Prostate gland (tissue), 2 donors: ENCODE results near the gene DUSP2. TPM values are rescaled to one million over a fixed set of nuclear protein-coding genes. Genes with fewer than 3 reads are reported as not detected.

ENCODE experiments used
- DNase-seq: peaks from one replicate; pipeline ENCODE4 v3.0.0-alpha.2; 2019; ENCODE audit warnings: low spot score
- H3K27ac ChIP-seq, 2 donors: fragments of 200-600 bp; sonication (generic); 2 replicates each; pipeline ENCODE4 v1.5.1; 2017 to 2019
- H3K27me3 ChIP-seq: fragments of 200-600 bp; sonication (generic); replicated peaks from 2 replicates; pipeline ENCODE4 v1.5.1; 2019; ENCODE audit not compliant: insufficient read depth
- H3K36me3 ChIP-seq, 2 donors: fragments of 200-600 bp; sonication (generic); 1 replicate in 1 of 2; 2 replicates in 1 of 2; pipeline versions ENCODE4 v1.5.1 to v1.8.1; 2017 to 2019
- H3K4me1 ChIP-seq: fragments of 200-600 bp; sonication (generic); replicated peaks from 2 replicates; pipeline ENCODE4 v1.5.1; 2019
- H3K4me3 ChIP-seq, 2 donors: fragments of 200-600 bp; sonication (generic); 2 replicates each; pipeline ENCODE4 v1.5.1; 2017 to 2019
- H3K9me3 ChIP-seq: fragments of 200-600 bp; sonication (generic); 2 replicates; pipeline ENCODE4 v1.5.1; 2017
- POLR2A ChIP-seq: fragments of 450-650 bp; IDR thresholded peaks from one replicate; pipeline ENCODE4 v1.6.1; 2016; ENCODE audit warnings: antibody characterized with exemption, mild to moderate bottlenecking
- POLR2AphosphoS5 ChIP-seq: sonication (generic); formaldehyde crosslinking; IDR thresholded peaks from one replicate; pipeline ENCODE4 v1.6.1; 2017; ENCODE audit warnings: antibody characterized with exemption
- WGBS: methylation state at CpG from one replicate; pipeline ENCODE4 v1.1.5; 2018; 5-methylcytosine and 5-hydroxymethylcytosine counted together
- intact Hi-C: fragments of 100-400 bp; cut with DNase I; formaldehyde crosslinking; loops from one replicate; pipeline ENCODE4 v1.14.2; 2022
- total RNA-seq, 2 donors: library from RNA; depleted of rRNA; stranded (reverse); fragments of >200 nt; gene quantifications; one replicate each; pipeline ENCODE4 v1.1.0, GENCODE V29; 2016
- TF ChIP-seq, protein P1 (sequence below), 4 experiments: fragments of 200-600 bp in 2 of 4; fragments of 450-650 bp in 2 of 4; sonication (generic) in 2 of 4; IDR thresholded peaks; 1 replicate in 3 of 4; 2 replicates in 1 of 4; pipeline ENCODE4 v1.5.1; 2016 to 2019; ENCODE audit warnings: antibody characterized with exemption in 4 of 4, mild to moderate bottlenecking in 2 of 4, moderate library complexity in 2 of 4

DUSP2 gene
- total RNA-seq, 2 donors from 2014 or later: 5.2 to 45.7 TPM

GRCh38 chr2:96151595-96152303, 6.5 kb upstream of the DUSP2 start:
- no peaks in the 10 kb centered on the region for H3K9me3 ChIP-seq
- TF ChIP-seq, protein P1, sequence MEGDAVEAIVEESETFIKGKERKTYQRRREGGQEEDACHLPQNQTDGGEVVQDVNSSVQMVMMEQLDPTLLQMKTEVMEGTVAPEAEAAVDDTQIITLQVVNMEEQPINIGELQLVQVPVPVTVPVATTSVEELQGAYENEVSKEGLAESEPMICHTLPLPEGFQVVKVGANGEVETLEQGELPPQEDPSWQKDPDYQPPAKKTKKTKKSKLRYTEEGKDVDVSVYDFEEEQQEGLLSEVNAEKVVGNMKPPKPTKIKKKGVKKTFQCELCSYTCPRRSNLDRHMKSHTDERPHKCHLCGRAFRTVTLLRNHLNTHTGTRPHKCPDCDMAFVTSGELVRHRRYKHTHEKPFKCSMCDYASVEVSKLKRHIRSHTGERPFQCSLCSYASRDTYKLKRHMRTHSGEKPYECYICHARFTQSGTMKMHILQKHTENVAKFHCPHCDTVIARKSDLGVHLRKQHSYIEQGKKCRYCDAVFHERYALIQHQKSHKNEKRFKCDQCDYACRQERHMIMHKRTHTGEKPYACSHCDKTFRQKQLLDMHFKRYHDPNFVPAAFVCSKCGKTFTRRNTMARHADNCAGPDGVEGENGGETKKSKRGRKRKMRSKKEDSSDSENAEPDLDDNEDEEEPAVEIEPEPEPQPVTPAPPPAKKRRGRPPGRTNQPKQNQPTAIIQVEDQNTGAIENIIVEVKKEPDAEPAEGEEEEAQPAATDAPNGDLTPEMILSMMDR (IDR thresholded peaks at IDR 0.05): no peak
- TF ChIP-seq POLR2A (no peak), POLR2AphosphoS5 (no peak)
- H3K4me3 ChIP-seq: no peak overlapping the region
- no peaks in the 10 kb centered on the region for H3K36me3 ChIP-seq
- no peak for DNase-seq
- H3K4me1 ChIP-seq: no peaks in the 10 kb centered on the region
- WGBS: 96% methylated on average over 9 of the region's 9 CpGs
- intact Hi-C loops: no loop called here
- H3K27me3 ChIP-seq: no peaks in the 10 kb centered on the region
- H3K27ac ChIP-seq: no peak overlapping the region

GRCh38 chr2:96150791-96151594, 5.8 kb upstream of the DUSP2 start:
- H3K4me1 ChIP-seq: no peaks in the 10 kb centered on the region
- TF ChIP-seq POLR2A (no peak), POLR2AphosphoS5 (no peak)
- TF ChIP-seq, protein P1 (IDR thresholded peaks at IDR 0.05): no peak
- DNase-seq: no peak
- H3K9me3 ChIP-seq: no peaks in the 10 kb centered on the region
- intact Hi-C loops: no loop called here
- no peaks in the 10 kb centered on the region for H3K36me3 ChIP-seq
- no peak overlapping the region for H3K27ac ChIP-seq
- H3K4me3 ChIP-seq: no peak overlapping the region
- no peaks in the 10 kb centered on the region for H3K27me3 ChIP-seq
- 92% methylated on average over 14 of the region's 14 CpGs for WGBS

GRCh38 chr2:96150007-96150640, 4.9 kb upstream of the DUSP2 start:
- intact Hi-C loops: no loop called here
- Histone ChIP-seq H3K27ac (no peak overlapping the region), H3K4me3 (no peak overlapping the region), H3K27me3 (no peaks in the 10 kb centered on the region), H3K9me3 (no peaks in the 10 kb centered on the region), H3K36me3 (no peaks in the 10 kb centered on the region), H3K4me1 (no peaks in the 10 kb centered on the region)
- no peak for DNase-seq
- TF ChIP-seq, protein P1 (IDR thresholded peaks at IDR 0.05): no peak
- TF ChIP-seq POLR2AphosphoS5: no peak
- TF ChIP-seq POLR2A: no peak
- 93% methylated on average over 6 of the region's 6 CpGs for WGBS

DNA sequence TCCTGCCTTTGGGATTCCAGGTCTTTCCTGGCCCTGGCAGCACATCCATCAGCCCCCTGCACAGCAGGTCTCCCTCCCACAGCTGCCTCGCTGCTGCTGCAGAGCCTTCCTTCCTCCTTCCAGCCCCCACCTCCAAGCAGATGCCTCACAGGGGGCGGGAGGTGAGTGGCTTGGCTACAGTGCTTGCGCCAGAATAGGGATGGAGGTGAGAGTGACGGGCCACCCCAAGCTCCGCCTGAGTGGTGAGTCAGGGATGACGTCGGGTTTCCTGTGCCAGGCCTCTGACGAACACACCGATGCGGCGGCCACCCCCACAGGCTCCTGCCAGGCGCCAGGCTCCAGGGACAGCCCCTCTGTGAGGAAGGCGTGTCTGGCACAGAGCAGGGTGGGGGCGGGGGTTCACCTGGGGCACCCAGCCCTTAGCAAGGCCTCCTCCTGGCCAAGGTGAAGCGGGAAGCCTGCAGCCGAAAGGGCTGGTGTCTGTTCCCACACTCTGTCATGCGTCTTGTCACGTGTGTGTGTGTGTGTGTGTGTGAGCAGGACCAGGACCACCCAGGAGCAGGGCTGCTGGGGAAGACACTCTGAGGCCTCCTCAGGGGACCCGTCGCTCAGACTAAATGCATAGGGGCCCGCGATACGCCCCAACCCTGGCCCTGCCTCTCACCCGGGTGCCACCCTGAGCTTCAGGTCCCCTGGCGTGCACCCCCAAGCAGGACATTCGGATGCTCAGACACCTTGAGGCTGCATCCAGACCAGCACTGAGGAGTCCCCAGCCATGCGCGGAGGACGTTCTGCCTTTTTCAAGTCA, 3.4 kb upstream of the DUSP2 start:
- Histone ChIP-seq H3K27ac (peak overlapping the region; percentile 47 to 53), H3K27me3 (no peaks in the 10 kb centered on the region), H3K36me3 (no peaks in the 10 kb centered on the region), H3K9me3 (no peaks in the 10 kb centered on the region), H3K4me3 (no peak overlapping the region), H3K4me1 (no peaks in the 10 kb centered on the region)
- intact Hi-C loops: no loop called here
- TF ChIP-seq, protein P1 (IDR thresholded peaks at IDR 0.05): no peak
- TF ChIP-seq POLR2A (peak; percentile 62), POLR2AphosphoS5 (peak; percentile 58)
- WGBS: 34% methylated on average over 20 of the region's 29 CpGs
- peak; percentile 75 for DNase-seq
